Panc1 (cell line): ENCODE results near the gene ARHGAP4. TPM values are rescaled to one million over a fixed set of nuclear protein-coding genes. Genes with fewer than 3 reads are reported as not detected.

Source experiments
- ATAC-seq: fragments of 200-7000 bp; cut with Tn5 transposase; 2 replicates; pipeline ENCODE4 v1.9.1; 2020; ENCODE audit warnings: mild to moderate bottlenecking, moderate library complexity
- BruUV-seq: library from RNA; stranded (reverse); fragments of 400-500 nt; replicated peaks from 2 replicates; lab custom pipeline; 2021; lab: Mats Ljungman, UMichigan
- CTCF ChIA-PET: fragments of 300-600 bp; sonication (Branson Sonifier 250); formaldehyde crosslinking; loops from one replicate; lab custom pipeline; 2022; ENCODE audit warnings: antibody characterized with exemption; lab: Charles Lee
- POLR2A ChIA-PET: fragments of 300-600 bp; sonication (Branson Sonifier 250); formaldehyde crosslinking; loops from one replicate; lab custom pipeline; 2022; ENCODE audit warnings: antibody characterized with exemption; lab: Charles Lee
- DNase-seq: peaks from one replicate; pipeline ENCODE4 v3.0.0-alpha.2; 2010; ENCODE audit warnings: low read depth, low spot score
- H3K27ac ChIP-seq: 2 replicates; pipeline ENCODE4 v1.5.1; 2011; ENCODE audit warnings: mild to moderate bottlenecking, low read length, inconsistent platforms
- H3K27me3 ChIP-seq: fragments of 200-500 bp; sonication (Bioruptor generic); 2 replicates; pipeline ENCODE4 v1.6.0; 2014; ENCODE audit warnings: low read length, inconsistent platforms; ENCODE audit not compliant: control insufficient read depth, insufficient read depth
- H3K36me3 ChIP-seq: fragments of 200-500 bp; sonication (Bioruptor generic); 2 replicates; pipeline ENCODE4 v1.5.1; 2014; ENCODE audit warnings: inconsistent platforms, mild to moderate bottlenecking, low read length, moderate library complexity; ENCODE audit not compliant: control insufficient read depth, insufficient read depth
- H3K4me1 ChIP-seq: 2 replicates; pipeline ENCODE4 v1.5.1; 2011; ENCODE audit warnings: inconsistent platforms, mild to moderate bottlenecking, low read length, moderate library complexity; ENCODE audit not compliant: control insufficient read depth, insufficient read depth
- H3K4me3 ChIP-seq, 2 experiments: 2 replicates each; pipeline ENCODE4 v1.5.1; 2011 to 2012; ENCODE audit warnings: low read depth in 2 of 2, low read length in 2 of 2, mild to moderate bottlenecking in 2 of 2, inconsistent platforms in 1 of 2, moderate library complexity in 1 of 2
- H3K9me3 ChIP-seq: fragments of 200-500 bp; sonication (Bioruptor generic); 2 replicates; pipeline ENCODE4 v1.5.1; 2014; ENCODE audit warnings: low read depth, mild to moderate bottlenecking, inconsistent platforms, low read length, moderate library complexity; ENCODE audit not compliant: control insufficient read depth, insufficient read depth
- CTCF ChIP-seq: fragments of 450-650 bp; IDR thresholded peaks from 2 replicates; pipeline ENCODE4 v1.5.1; 2017; ENCODE audit warnings: mild to moderate bottlenecking
- POLR2AphosphoS5 ChIP-seq: IDR thresholded peaks from 2 replicates; pipeline ENCODE4 v1.6.1; 2012; ENCODE audit warnings: mild to moderate bottlenecking, low read depth, low read length, moderate library complexity
- REST ChIP-seq, 2 experiments: IDR thresholded peaks; 2 replicates each; pipeline ENCODE4 v1.6.1; 2011 to 2012; ENCODE audit warnings: low read depth in 2 of 2, control low read depth in 1 of 2, low read length in 1 of 2, mild to moderate bottlenecking in 1 of 2, moderate library complexity in 1 of 2; ENCODE audit not compliant: insufficient read depth in 1 of 2
- SIN3A ChIP-seq: IDR thresholded peaks from 2 replicates; pipeline ENCODE4 v1.6.1; 2012; ENCODE audit warnings: low read depth, mild to moderate bottlenecking, low read length, moderate library complexity, borderline replicate concordance; ENCODE audit not compliant: insufficient read depth
- TCF7L2 ChIP-seq: IDR thresholded peaks from 2 replicates; pipeline ENCODE4 v1.6.1; 2011; ENCODE audit warnings: mild to moderate bottlenecking, low read depth, low read length, inconsistent platforms
- in situ Hi-C: cut with HindIII; loops from 2 replicates; pipeline ENCODE4 v1.10.0; 2016; ENCODE audit warnings: low sequenced_read_pairs, low pct_unique_long_range_greater_than_20kb
- intact Hi-C: fragments of 100-400 bp; cut with micrococcal nuclease; formaldehyde crosslinking; loops from one replicate; pipeline ENCODE4 v1.10.0; 2022; ENCODE audit not compliant: unreplicated experiment
- total RNA-seq: library from RNA; stranded (reverse); gene quantifications from one replicate; pipeline ENCODE4 v1.2.1, GENCODE V29; 2021; ENCODE audit not compliant: unreplicated experiment

ARHGAP4 gene
- total RNA-seq, 1 experiment from 2014 or later: 225 TPM

GRCh38 chrX:153960786-153961185 lies 34.7 kb upstream of the ARHGAP4 start:
- Histone ChIP-seq H3K4me3 (no peak overlapping the region), H3K9me3 (no peaks in the 10 kb centered on the region), H3K36me3 (peaks cover 10% of the 10 kb centered on the region), H3K4me1 (no peaks in the 10 kb centered on the region), H3K27ac (no peak overlapping the region), H3K27me3 (no peaks in the 10 kb centered on the region)
- DNase-seq: no peak
- in situ Hi-C loops: no loop called here
- CTCF ChIA-PET: no interaction called here
- no peak for ATAC-seq
- TF ChIP-seq CTCF (no peak), REST (IDR thresholded peaks at IDR 0.05; ENCODE audit: insufficient read depth in 1 of 2, low read depth in 2 of 2, low read length in 1 of 2) (no peak), TCF7L2 (no peak), POLR2AphosphoS5 (no peak), SIN3A (no peak)
- POLR2A ChIA-PET: no interaction called here
- no TSS peak for BruUV-seq
- intact Hi-C loops: no loop called here

- ATAC-seq (no peak), DNase-seq (no peak)
- no peak overlapping the region for H3K4me3 ChIP-seq
- intact Hi-C loops: no loop called here
- no peak overlapping the region for H3K27ac ChIP-seq
- H3K4me1 ChIP-seq: no peaks in the 10 kb centered on the region
- POLR2A ChIA-PET: no interaction called here
- in situ Hi-C loops: no loop called here
- BruUV-seq: no TSS peak
- no peaks in the 10 kb centered on the region for H3K9me3 ChIP-seq
- TF ChIP-seq POLR2AphosphoS5 (no peak), SIN3A (no peak), TCF7L2 (no peak), REST (IDR thresholded peaks at IDR 0.05; ENCODE audit: insufficient read depth in 1 of 2, low read depth in 2 of 2, low read length in 1 of 2) (no peak), CTCF (no peak)
- H3K27me3 ChIP-seq: no peaks in the 10 kb centered on the region
- H3K36me3 ChIP-seq: peaks cover 10% of the 10 kb centered on the region
- CTCF ChIA-PET: no interaction called here
Measured at GRCh38 chrX:153960077-153960476, 34.0 kb upstream of the ARHGAP4 start.
